PFSK-1 (cell line): ENCODE data around the gene MBD5.

Experiments used
- POLR2AphosphoS5 ChIP-seq: IDR thresholded peaks from 2 replicates; pipeline ENCODE4 v1.6.1; 2012; ENCODE audit warnings: low read depth, mild to moderate bottlenecking, control low read depth, low read length, moderate library complexity
- TAF1 ChIP-seq: IDR thresholded peaks from 2 replicates; pipeline ENCODE4 v1.6.1; 2012; ENCODE audit warnings: low read length, control low read depth, borderline replicate concordance; ENCODE audit not compliant: insufficient read depth

- TF ChIP-seq TAF1 (no peak), POLR2AphosphoS5 (no peak)
Observed at GRCh38 chr2:148103946-148104345, 83.1 kb downstream of the MBD5 start.
